Endothelial cell of umbilical vein (primary cell): ENCODE measurements around the gene CABCOCO1. TPM values are rescaled to one million over a fixed set of nuclear protein-coding genes. Genes with fewer than 3 reads are reported as not detected.

Source experiments
- BruUV-seq: library from RNA; stranded (reverse); fragments of 400-500 nt; replicated peaks from 2 replicates; lab custom pipeline; 2021; lab: Mats Ljungman, UMichigan
- CTCF ChIA-PET: fragments of 300-600, 350-600 bp; sonication (Branson Sonifier 250); formaldehyde crosslinking; loops from one replicate; lab custom pipeline; 2021; ENCODE audit warnings: antibody characterized with exemption, inconsistent platforms; lab: Charles Lee
- POLR2A ChIA-PET: fragments of 300-600, 350-600 bp; sonication (Branson Sonifier 250); formaldehyde crosslinking; loops from one replicate; lab custom pipeline; 2021; ENCODE audit warnings: antibody characterized with exemption, inconsistent platforms; lab: Charles Lee
- DNase-seq: peaks from one replicate; pipeline ENCODE4 v3.0.0-alpha.2; 2011; ENCODE audit warnings: low read depth, low spot score
- FAIRE-seq: peaks from 2 replicates; lab custom pipeline; 2011; peaks lifted over from hg19 to GRCh38; lab: Jason Lieb, UNC
- H2AFZ ChIP-seq: 2 replicates; pipeline ENCODE4 v1.6.0; 2012; ENCODE audit warnings: low read depth, low read length, control low read depth, inconsistent platforms
- H3K27ac ChIP-seq: 2 replicates; pipeline ENCODE4 v1.5.1; 2011; ENCODE audit warnings: low read depth, mild to moderate bottlenecking, control low read depth, low read length, moderate library complexity; ENCODE audit not compliant: insufficient read depth
- H3K27me3 ChIP-seq, 2 experiments: 2 replicates each; pipeline versions ENCODE4 v1.6.0 to v1.6.1; 2011; ENCODE audit warnings: low read length in 2 of 2, mixed read lengths in 1 of 2; ENCODE audit not compliant: control insufficient read depth in 2 of 2, insufficient read depth in 2 of 2
- H3K36me3 ChIP-seq, 2 experiments: 2 replicates in 1 of 2; 3 replicates in 1 of 2; pipeline ENCODE4 v1.5.1; 2011; ENCODE audit warnings: low read length in 2 of 2, mild to moderate bottlenecking in 1 of 2, moderate library complexity in 1 of 2; ENCODE audit not compliant: control insufficient read depth in 2 of 2, insufficient read depth in 2 of 2; ENCODE audit errors: extremely low read depth in 1 of 2
- H3K4me1 ChIP-seq: 3 replicates; pipeline ENCODE4 v1.5.1; 2011; ENCODE audit warnings: mild to moderate bottlenecking, low read length; ENCODE audit not compliant: control insufficient read depth, insufficient read depth; ENCODE audit errors: extremely low read depth
- H3K4me2 ChIP-seq: 2 replicates; pipeline ENCODE4 v1.6.1; 2011; ENCODE audit warnings: low read length, control low read depth, mixed read lengths; ENCODE audit not compliant: insufficient read depth
- H3K4me3 ChIP-seq, 3 experiments: fragments of 200-600 bp in 1 of 3; sonication (generic), shearing (Covaris generic) in 1 of 3; replicated peaks in 1 of 3; 2 replicates each; pipeline ENCODE4 v1.5.1; 2011 to 2016; ENCODE audit warnings: control low read depth in 3 of 3, low read length in 3 of 3, mild to moderate bottlenecking in 2 of 3, inconsistent platforms in 1 of 3, low read depth in 1 of 3, moderate library complexity in 1 of 3; ENCODE audit not compliant: insufficient read depth in 1 of 3
- H3K79me2 ChIP-seq: 2 replicates; pipeline ENCODE4 v1.6.0; 2012; ENCODE audit warnings: low read length, inconsistent platforms; ENCODE audit not compliant: control insufficient read depth, insufficient read depth
- H3K9ac ChIP-seq: replicated peaks from 2 replicates; pipeline ENCODE3; 2011; ENCODE audit warnings: low read length, control low read depth; ENCODE audit not compliant: insufficient read depth; ENCODE audit errors: extremely low read depth
- H3K9me1 ChIP-seq: replicated peaks from 3 replicates; pipeline ENCODE4 v1.6.0; 2011; ENCODE audit warnings: mild to moderate bottlenecking, low read length; ENCODE audit not compliant: control insufficient read depth, insufficient read depth; ENCODE audit errors: extremely low read depth
- H3K9me3 ChIP-seq: replicated peaks from 2 replicates; pipeline ENCODE4 v1.5.1; 2012; ENCODE audit warnings: low read length, inconsistent platforms; ENCODE audit not compliant: control insufficient read depth, insufficient read depth
- H4K20me1 ChIP-seq: replicated peaks from 2 replicates; pipeline ENCODE3; 2011; ENCODE audit warnings: mild to moderate bottlenecking, low read length; ENCODE audit not compliant: control insufficient read depth, insufficient read depth; ENCODE audit errors: extremely low read depth
- EZH2 ChIP-seq: IDR thresholded peaks from 2 replicates; pipeline ENCODE4 v1.6.1; 2012; ENCODE audit warnings: borderline replicate concordance, low read depth, mild to moderate bottlenecking, moderate library complexity, low read length, inconsistent platforms; ENCODE audit not compliant: severe bottlenecking
- FOS ChIP-seq: IDR thresholded peaks from 2 replicates; pipeline ENCODE4 v1.6.1; 2011; ENCODE audit warnings: mild to moderate bottlenecking, low read length, moderate library complexity, borderline replicate concordance; ENCODE audit not compliant: insufficient read depth
- GATA2 ChIP-seq: IDR thresholded peaks from 2 replicates; pipeline ENCODE4 v1.7.0; 2011; ENCODE audit warnings: low read depth, mild to moderate bottlenecking, moderate library complexity, mixed read lengths, low read length; ENCODE audit not compliant: insufficient read length, insufficient read depth
- JUN ChIP-seq: IDR thresholded peaks from 2 replicates; pipeline ENCODE4 v1.6.1; 2011; ENCODE audit warnings: borderline replicate concordance, low read depth; ENCODE audit not compliant: insufficient read length, insufficient read depth
- MYC ChIP-seq: IDR thresholded peaks from one replicate; pipeline ENCODE4 v1.6.1; 2011; ENCODE audit warnings: mild to moderate bottlenecking, low read depth, low read length
- POLR2A ChIP-seq: IDR thresholded peaks from 2 replicates; pipeline ENCODE4 v1.6.1; 2012; ENCODE audit warnings: low read depth, mild to moderate bottlenecking, control low read depth, low read length
- POLR2AphosphoS5 ChIP-seq: IDR thresholded peaks from 2 replicates; pipeline ENCODE4 v1.6.1; 2012; ENCODE audit warnings: low read depth, mild to moderate bottlenecking, control low read depth, low read length, moderate library complexity; ENCODE audit not compliant: insufficient read depth
- dilution Hi-C: fragments of 300-500 bp; cut with MboI; formaldehyde crosslinking; loops from one replicate; pipeline ENCODE4 v1.15.0; 2019; ENCODE audit warnings: low sequenced_read_pairs; ENCODE audit not compliant: extremely low pct_ligation_motif_present
- intact Hi-C: fragments of 100-400 bp; cut with micrococcal nuclease; formaldehyde crosslinking; loops from one replicate; pipeline ENCODE4 v1.10.0; 2022
- polyA plus RNA-seq, 4 experiments: library from polyadenylated mRNA; depleted of rRNA in 3 of 4; stranded (reverse) in 3 of 4; unstranded in 1 of 4; fragments of >200 nt; gene quantifications; 2 replicates each; pipeline versions ENCODE4 v1.2.1 to v1.2.3, GENCODE V29; 2011 to 2012; ENCODE audit warnings: missing spikeins in 1 of 4
- total RNA-seq: library from RNA; stranded (reverse); gene quantifications from 2 replicates; pipeline ENCODE4 v1.2.3, GENCODE V29; 2021
- TF ChIP-seq, protein P1 (sequence below), 2 donors: IDR thresholded peaks; 1 replicate in 1 of 2; 2 replicates in 1 of 2; pipeline ENCODE4 v1.5.1; 2011; ENCODE audit warnings: low read length in 2 of 2, mild to moderate bottlenecking in 2 of 2, moderate library complexity in 2 of 2, control low read depth in 1 of 2, inconsistent platforms in 1 of 2, low read depth in 1 of 2; ENCODE audit not compliant: insufficient read depth in 1 of 2; ENCODE audit errors: extremely low read depth in 1 of 2
- TF ChIP-seq, protein P2 (sequence below): IDR thresholded peaks from 2 replicates; pipeline ENCODE4 v1.6.1; 2011; ENCODE audit not compliant: insufficient read depth, insufficient read length

Gene CABCOCO1
- total and polyA plus RNA-seq, 2 donors (not counting 3 experiments of a cell fraction or from before 2014, with no cell fraction given), result 0.06 to 1.3 TPM

DNA sequence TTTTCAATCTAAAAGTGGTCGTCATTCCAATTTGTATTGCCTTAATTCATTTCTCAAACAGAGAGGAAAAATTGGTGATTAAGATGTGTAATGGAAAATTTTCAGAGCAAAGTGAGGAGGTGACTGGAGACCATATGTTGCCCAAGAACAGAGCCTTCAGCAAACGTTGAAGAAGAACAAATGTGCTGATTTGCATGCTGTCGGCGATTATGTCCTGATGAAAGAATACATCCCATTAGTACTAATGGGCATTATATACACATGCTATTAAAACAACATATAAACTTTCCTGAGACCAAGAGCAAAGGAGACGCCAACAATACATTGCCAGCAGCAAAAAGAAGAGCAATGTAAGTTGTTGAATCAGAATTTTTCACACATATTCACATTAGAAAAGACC, 138.8 kb downstream of the CABCOCO1 start:
- Histone ChIP-seq H3K27ac (no peak overlapping the region), H3K4me3 (no peak overlapping the region), H4K20me1 (no peaks in the 10 kb centered on the region), H3K4me2 (no peak overlapping the region), H3K79me2 (no peaks in the 10 kb centered on the region), H3K36me3 (no peaks in the 10 kb centered on the region), H3K27me3 (no peaks in the 10 kb centered on the region), H3K9ac (no peak overlapping the region), H2AFZ (no peak overlapping the region), H3K9me3 (no peaks in the 10 kb centered on the region), H3K9me1 (no peaks in the 10 kb centered on the region), H3K4me1 (peaks cover 13% of the 10 kb centered on the region)
- ChIA-PET POLR2A (no interaction called here), CTCF (no interaction called here)
- BruUV-seq, result no TSS peak
- no peak for DNase-seq
- FAIRE-seq, result no peak
- dilution Hi-C loops, result no loop called here
- TF ChIP-seq EZH2, result no peak
- TF ChIP-seq JUN, result no peak
- TF ChIP-seq, protein P1, sequence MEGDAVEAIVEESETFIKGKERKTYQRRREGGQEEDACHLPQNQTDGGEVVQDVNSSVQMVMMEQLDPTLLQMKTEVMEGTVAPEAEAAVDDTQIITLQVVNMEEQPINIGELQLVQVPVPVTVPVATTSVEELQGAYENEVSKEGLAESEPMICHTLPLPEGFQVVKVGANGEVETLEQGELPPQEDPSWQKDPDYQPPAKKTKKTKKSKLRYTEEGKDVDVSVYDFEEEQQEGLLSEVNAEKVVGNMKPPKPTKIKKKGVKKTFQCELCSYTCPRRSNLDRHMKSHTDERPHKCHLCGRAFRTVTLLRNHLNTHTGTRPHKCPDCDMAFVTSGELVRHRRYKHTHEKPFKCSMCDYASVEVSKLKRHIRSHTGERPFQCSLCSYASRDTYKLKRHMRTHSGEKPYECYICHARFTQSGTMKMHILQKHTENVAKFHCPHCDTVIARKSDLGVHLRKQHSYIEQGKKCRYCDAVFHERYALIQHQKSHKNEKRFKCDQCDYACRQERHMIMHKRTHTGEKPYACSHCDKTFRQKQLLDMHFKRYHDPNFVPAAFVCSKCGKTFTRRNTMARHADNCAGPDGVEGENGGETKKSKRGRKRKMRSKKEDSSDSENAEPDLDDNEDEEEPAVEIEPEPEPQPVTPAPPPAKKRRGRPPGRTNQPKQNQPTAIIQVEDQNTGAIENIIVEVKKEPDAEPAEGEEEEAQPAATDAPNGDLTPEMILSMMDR (IDR thresholded peaks at IDR 0.05; ENCODE audit: extremely low read depth in 1 of 2, insufficient read depth in 1 of 2, low read depth in 1 of 2, low read length in 2 of 2), result no peak
- TF ChIP-seq FOS, result no peak
- no peak for TF ChIP-seq MYC
- TF ChIP-seq GATA2, result no peak
- TF ChIP-seq POLR2AphosphoS5, result no peak
- TF ChIP-seq, protein P2, sequence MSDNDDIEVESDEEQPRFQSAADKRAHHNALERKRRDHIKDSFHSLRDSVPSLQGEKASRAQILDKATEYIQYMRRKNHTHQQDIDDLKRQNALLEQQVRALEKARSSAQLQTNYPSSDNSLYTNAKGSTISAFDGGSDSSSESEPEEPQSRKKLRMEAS, result no peak
- TF ChIP-seq POLR2A, result no peak
- intact Hi-C loops, result no loop called here
